DOHH2 (cell line): ENCODE results near the gene PEX5L.

Source experiments
- CTCF ChIP-seq: fragments of 200-600 bp; sonication (generic); IDR thresholded peaks from one replicate; pipeline ENCODE4 v1.5.1; 2014; ENCODE audit warnings: antibody characterized with exemption, mild to moderate bottlenecking, low read depth, low read length; ENCODE audit not compliant: poor library complexity, severe bottlenecking
- EZH2phosphoT487 ChIP-seq: fragments of 200-600 bp; sonication (generic); IDR thresholded peaks from 2 replicates; pipeline ENCODE4 v1.6.1; 2017; ENCODE audit warnings: borderline replicate concordance, mild to moderate bottlenecking, antibody characterized with exemption, low read length, moderate library complexity, mixed read lengths

DNA sequence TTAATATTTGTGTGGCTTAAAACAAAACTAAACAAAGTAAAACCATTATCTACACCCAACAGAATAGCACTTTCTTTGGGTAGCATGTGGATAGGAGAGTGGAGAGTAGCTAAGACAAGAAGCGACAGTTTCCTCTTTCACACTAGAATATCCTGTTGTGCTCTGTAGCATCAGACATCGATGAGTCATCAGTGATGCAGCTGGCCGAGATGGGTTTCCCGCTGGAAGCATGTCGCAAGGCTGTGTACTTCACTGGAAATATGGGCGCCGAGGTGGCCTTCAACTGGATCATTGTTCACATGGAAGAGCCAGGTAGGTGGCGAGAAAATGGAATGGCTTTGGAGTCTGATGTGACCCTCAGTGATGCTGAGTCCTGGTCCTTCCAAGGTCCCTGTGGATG, 275.8 kb downstream of the PEX5L start:
- TF ChIP-seq CTCF (no peak), EZH2phosphoT487 (no peak)
